AG09309 (cell line): Measurements from ENCODE around the gene ZFYVE16.
"Not testable (repeated sequence)": the region's sequence is repeated elsewhere in the genome, so short reads cannot be mapped to it uniquely, and the experiment has no call there.

Experiments
- DNase-seq: peaks from one replicate; pipeline ENCODE4 v3.0.0-alpha.2; 2010; ENCODE audit warnings: low read depth
- H3K4me3 ChIP-seq: 2 replicates; pipeline ENCODE4 v1.5.1; 2011; ENCODE audit warnings: mild to moderate bottlenecking, low read depth, low read length, moderate library complexity; ENCODE audit not compliant: control insufficient read depth
- TF ChIP-seq, protein P1 (sequence below): IDR thresholded peaks from 2 replicates; pipeline ENCODE4 v1.5.1; 2011; ENCODE audit warnings: mild to moderate bottlenecking, low read depth, low read length, inconsistent platforms; ENCODE audit not compliant: insufficient read depth, control insufficient read depth; ENCODE audit errors: missing control alignments

The ZFYVE16 gene

DNA sequence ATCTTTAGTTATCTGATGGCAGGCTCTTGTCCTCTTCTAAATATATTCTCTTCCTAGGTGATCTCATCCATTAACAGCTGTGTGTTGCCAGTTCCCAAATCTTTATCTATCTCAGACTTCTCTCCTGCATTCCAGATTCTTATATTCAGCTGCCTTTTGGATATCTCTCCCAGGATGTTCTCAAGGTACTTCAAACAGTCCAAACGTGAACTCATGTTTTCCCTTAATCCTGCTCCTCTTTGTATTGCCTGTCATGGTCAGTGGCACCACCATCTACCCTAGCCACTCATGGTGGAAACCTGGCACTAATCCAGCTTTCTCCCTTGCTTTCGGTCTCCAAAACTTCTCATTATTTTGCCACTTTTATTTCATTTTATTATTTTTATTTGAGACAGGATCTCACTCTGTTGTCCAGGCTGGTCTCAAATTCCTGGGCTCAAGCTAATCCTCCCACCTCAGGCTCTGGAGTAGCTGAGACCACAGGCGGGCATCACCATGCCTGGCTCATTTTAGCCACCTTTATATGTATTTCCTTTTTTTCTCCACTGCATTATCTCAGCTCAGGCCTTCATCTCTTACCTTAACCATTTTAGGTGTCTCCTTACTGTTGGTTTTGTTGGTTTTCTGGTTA, 3.8 kb downstream of the ZFYVE16 start:
- DNase-seq = no peak
- H3K4me3 ChIP-seq = no peak overlapping the region
- TF ChIP-seq, protein P1, sequence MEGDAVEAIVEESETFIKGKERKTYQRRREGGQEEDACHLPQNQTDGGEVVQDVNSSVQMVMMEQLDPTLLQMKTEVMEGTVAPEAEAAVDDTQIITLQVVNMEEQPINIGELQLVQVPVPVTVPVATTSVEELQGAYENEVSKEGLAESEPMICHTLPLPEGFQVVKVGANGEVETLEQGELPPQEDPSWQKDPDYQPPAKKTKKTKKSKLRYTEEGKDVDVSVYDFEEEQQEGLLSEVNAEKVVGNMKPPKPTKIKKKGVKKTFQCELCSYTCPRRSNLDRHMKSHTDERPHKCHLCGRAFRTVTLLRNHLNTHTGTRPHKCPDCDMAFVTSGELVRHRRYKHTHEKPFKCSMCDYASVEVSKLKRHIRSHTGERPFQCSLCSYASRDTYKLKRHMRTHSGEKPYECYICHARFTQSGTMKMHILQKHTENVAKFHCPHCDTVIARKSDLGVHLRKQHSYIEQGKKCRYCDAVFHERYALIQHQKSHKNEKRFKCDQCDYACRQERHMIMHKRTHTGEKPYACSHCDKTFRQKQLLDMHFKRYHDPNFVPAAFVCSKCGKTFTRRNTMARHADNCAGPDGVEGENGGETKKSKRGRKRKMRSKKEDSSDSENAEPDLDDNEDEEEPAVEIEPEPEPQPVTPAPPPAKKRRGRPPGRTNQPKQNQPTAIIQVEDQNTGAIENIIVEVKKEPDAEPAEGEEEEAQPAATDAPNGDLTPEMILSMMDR = no peak

DNA sequence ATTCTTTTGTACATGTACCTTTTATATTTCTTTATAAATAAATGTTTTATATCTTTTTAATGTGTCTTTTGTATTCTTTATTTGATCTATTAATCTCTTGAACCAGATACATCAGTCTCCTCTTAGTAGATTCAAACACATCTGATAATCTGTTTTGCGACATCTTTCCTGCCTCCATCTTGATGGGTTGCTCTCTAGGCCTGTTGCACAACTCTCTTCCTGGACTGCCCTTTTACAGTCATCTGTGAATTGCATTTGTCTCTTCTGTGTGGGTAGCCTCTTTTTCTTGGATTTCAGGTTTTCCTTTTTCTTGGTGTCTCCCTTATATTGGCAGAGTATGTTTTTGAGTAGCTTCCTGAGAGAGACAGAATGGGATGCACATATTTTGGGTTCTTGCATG, 6.2 kb downstream of the ZFYVE16 start:
- TF ChIP-seq, protein P1 = no peak
- DNase-seq = no peak
- no peak overlapping the region for H3K4me3 ChIP-seq

DNA sequence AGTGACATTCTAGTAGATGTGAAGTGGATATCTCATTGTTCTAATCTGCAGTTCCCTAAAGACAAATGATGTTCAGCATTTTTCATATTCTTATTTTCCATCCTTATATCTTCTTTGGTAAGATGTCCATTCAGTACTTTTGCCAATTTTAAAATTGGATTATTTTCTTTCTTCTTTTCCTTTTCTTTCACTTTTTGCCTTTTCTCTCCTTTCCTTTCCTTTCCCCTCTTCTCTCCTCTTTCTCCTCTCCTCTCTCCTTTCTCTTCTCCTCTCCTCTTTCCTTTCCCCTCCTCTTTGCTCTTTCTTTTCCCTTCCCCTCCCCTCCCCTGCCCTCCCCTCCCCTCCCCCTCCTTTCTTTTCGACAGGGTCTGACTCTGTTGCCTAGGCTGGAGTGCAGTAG, 10.1 kb downstream of the ZFYVE16 start:
- TF ChIP-seq, protein P1 = no peak
- no peak for DNase-seq

DNA sequence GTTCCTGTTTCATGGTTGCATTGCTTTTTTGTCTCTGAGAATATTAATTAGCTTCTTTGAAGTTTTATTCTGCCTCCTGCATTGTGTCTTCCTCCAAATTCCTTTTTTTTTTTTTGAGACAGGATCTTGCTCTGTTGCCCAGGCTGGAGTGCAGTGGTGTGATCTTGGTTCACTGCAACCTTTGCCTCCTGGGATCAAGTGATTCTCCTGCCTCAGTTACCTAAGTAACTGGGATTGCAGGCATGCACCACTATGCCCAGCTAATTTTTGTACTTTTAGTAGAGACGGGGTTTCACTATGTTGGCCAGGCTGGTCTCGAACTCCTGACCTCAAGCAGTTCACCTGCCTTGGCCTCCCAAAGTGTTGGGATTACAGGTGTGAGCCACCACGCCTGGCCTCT, 16.5 kb downstream of the ZFYVE16 start:
- DNase-seq, H3K4me3 ChIP-seq: not testable (repeated sequence)

More for the DNA sequence above, 10.1 kb downstream of the ZFYVE16 start:
- no peak overlapping the region for H3K4me3 ChIP-seq

DNA sequence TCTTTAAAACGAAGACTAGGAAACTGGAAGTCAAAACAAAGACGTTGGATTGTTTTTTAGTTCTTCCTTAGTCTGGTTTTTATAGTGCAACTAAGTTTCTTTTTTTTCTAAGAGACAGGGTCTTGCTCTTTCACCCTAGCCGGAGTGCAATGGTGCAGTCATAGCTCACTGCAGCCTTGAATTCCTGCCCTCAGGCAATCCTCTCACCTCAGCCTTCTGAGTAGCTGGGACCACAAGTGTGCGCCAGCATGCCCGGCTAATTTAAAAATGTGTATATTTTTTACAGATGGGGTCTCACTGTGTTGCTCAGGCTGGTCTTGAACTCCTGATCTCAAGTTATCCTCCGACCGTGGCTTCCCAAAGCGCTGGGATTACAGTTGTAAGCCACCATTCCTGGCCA, 27.6 kb downstream of the ZFYVE16 start:
- DNase-seq = no peak
- H3K4me3 ChIP-seq = no peak overlapping the region
- TF ChIP-seq, protein P1 = no peak

DNA sequence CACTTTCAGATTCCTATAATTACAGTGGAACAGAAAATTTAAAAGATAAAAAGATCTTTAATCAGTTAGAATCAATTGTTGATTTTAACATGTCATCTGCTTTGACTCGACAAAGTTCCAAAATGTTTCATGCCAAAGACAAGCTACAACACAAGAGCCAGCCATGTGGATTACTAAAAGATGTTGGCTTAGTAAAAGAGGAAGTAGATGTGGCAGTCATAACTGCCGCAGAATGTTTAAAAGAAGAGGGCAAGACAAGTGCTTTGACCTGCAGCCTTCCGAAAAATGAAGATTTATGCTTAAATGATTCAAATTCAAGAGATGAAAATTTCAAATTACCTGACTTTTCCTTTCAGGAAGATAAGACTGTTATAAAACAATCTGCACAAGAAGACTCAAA, 29.5 kb downstream of the ZFYVE16 start:
- no peak overlapping the region for H3K4me3 ChIP-seq
- TF ChIP-seq, protein P1 = no peak
- no peak for DNase-seq

DNA sequence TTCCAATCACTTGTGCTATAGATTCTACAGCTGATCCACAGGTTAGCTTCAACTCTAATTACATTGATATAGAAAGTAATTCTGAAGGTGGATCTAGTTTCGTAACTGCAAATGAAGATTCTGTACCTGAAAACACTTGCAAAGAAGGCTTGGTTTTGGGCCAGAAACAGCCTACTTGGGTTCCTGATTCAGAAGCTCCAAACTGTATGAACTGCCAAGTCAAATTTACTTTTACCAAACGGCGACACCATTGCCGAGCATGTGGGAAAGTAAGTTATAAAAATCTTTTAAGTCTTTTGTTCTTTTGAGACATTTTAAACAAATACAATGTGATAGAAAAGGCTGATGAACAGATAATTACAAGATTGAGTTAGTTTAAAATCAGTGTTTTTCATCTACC, 30.9 kb downstream of the ZFYVE16 start:
- H3K4me3 ChIP-seq = no peak overlapping the region
- DNase-seq = no peak
- TF ChIP-seq, protein P1 = no peak
